GM12874 (cell line): ENCODE results near the gene CCDC9B.

ENCODE experiments used
- TF ChIP-seq, protein P1 (sequence below): IDR thresholded peaks from 2 replicates; pipeline ENCODE4 v1.5.1; 2011; ENCODE audit warnings: low read depth, mild to moderate bottlenecking, control low read depth, low read length, moderate library complexity; ENCODE audit not compliant: insufficient read depth

The CCDC9B gene

DNA sequence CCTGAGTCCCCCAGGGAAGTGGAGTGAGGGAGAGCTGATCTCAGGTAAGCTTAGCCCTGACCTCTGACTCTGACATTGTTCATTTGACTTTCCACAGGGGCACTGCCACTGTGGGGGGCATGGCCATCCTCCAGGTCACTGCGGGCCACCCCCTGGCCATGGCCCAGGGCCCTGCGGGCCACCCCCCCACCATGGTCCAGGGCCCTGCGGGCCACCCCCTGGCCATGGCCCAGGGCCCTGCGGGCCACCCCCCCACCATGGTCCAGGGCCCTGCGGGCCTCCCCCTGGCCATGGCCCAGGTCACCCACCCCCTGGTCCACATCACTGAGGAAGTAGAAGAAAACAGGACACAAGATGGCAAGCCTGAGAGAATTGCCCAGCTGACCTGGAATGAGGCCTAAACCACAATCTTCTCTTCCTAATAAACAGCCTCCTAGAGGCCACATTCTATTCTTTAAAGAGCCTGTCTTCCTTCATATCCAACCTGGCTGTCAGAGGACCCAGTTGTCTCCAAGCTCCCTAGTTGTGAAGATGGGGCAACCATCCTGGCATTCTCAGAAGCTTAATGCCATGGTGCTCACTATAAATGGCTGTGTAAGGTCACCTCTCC lies 15.3 kb upstream of the CCDC9B start:
- TF ChIP-seq, protein P1, sequence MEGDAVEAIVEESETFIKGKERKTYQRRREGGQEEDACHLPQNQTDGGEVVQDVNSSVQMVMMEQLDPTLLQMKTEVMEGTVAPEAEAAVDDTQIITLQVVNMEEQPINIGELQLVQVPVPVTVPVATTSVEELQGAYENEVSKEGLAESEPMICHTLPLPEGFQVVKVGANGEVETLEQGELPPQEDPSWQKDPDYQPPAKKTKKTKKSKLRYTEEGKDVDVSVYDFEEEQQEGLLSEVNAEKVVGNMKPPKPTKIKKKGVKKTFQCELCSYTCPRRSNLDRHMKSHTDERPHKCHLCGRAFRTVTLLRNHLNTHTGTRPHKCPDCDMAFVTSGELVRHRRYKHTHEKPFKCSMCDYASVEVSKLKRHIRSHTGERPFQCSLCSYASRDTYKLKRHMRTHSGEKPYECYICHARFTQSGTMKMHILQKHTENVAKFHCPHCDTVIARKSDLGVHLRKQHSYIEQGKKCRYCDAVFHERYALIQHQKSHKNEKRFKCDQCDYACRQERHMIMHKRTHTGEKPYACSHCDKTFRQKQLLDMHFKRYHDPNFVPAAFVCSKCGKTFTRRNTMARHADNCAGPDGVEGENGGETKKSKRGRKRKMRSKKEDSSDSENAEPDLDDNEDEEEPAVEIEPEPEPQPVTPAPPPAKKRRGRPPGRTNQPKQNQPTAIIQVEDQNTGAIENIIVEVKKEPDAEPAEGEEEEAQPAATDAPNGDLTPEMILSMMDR = no peak

DNA sequence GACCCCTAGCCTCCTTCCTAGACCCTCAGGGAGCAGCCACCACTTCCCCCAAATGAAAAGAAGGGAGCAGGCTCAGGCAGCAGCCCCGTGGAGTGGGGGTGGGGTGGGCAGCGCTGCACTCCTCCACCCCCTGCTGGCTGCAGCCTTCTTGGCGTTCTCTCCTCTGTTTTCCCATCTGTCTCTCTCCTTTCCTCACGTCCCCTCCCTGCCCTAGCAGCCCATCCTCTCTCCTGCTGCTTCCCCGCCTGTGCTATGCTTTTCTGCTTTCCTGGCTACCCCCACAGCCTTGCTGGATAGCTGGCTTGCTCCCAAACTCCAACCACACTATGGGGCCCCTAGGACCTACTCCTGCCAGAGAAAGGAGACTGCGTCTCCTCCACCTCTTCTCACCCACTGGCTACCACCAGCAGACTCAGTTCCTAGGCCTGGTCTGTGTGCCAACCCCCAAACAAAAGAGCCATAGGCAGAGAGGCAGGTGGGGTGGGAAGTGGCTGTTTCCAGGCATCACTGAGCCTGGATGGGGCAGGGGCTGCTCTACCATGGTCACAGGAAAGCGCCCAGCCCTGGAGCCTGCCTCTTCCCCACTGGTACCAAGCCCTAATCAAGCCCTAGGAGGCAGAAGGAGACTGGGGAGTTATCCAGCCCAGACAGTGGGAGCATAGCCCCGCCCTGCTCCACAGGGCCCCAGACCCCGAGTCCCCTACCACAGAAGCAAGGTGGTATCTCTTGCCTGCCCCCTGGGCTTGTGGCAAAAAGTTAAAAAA lies 13.9 kb upstream of the CCDC9B start:
- TF ChIP-seq, protein P1 = peak; percentile 43; the same call in 1 of the 2 replicates

DNA sequence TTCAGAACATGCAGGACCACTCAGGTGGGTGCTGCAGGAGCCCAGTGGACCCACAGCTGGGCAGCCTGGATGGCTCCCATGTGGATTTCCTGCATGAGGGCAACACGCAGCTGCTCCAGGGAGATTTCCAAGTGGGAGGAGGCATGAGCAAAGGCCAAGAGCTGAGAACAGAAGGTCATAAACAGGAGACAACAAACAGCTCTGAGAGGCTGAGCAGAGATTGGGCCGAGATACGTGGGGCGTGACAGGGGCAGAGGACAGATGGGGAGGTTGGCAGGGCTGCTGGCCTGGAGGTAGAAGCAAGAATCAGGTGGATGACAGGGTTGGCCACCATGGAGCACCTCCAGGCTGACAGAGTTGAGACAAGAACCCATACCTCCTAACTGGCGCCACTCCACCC lies 13.0 kb upstream of the CCDC9B start:
- TF ChIP-seq, protein P1 = no peak

DNA sequence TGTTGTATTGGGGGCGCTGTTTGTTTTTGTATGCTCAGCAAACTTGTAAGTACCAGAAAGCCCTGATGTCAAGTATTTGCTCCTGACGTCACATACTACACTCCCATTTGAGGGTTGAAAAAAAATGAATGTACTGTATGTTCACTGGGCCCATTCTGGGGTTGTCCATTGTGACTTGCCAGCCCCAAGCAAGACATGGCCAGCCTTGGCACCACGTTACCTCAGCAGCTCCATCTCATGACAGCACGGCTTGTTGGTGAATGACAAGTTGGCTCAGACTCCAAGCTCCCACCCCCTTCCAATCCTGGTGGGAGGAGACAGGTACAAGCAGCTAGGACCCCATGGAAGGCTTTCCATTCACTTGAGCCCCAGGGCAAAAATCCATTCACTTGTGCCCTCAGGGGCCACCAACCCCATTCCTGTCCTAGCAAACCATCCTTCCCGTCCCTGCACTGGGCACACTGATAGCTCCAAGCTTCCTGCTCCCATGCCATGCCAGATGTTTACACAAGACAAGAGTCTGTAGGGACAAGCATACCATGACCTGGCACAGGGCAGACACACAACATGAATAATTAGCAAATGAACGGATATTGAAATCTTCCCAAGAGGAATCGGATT lies 11.7 kb upstream of the CCDC9B start:
- TF ChIP-seq, protein P1 = no peak

DNA sequence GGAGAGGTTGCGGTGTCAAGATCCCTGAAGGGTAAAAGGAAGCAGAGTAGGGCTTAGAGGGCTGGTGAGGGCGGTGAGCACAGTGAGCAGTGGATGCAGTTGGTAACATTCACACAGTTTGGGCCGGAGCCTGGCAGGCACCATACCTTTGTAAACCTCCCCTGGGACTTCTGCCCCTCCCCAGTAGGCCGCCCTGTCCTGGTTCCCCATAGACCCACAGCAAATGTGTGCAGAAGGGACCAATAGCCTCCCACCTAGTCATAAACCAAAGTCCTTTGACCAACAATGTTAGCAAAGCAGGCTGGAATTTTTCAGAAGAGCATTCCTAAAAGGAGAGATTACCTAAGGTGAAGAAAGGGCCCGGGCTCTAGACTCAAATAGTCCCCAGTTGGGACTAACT lies 8.4 kb upstream of the CCDC9B start:
- TF ChIP-seq, protein P1 = no peak

DNA sequence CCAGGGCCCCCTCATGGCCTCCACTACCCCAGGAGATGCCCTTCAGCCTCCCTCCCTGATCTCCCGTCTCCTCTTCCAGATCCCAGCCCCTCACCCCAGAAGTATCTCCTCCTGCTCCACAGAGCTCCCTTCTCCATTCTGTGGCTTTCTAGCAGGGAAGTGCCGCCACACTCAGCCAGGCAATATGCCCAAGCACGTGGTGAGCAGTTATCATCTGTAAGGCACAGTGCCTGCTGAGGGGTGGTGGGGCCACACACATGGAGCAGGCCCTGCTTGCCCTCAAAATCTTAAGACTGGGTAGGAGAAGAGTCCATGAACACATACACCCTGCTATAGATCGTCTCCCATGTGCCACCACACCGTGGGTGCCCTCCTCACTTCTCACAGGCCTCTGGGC lies 7.7 kb upstream of the CCDC9B start:
- TF ChIP-seq, protein P1 = no peak
